GM19372 (cell line): ENCODE results near the gene CCDC185.

ENCODE experiments used
- ATAC-seq: cut with Tn5 transposase; IDR thresholded peaks from one replicate; pipeline ENCODE4 v1.9.1; 2021; ENCODE audit warnings: mild to moderate bottlenecking, low read depth, moderate library complexity; ENCODE audit not compliant: unreplicated experiment

CCDC185 gene

DNA sequence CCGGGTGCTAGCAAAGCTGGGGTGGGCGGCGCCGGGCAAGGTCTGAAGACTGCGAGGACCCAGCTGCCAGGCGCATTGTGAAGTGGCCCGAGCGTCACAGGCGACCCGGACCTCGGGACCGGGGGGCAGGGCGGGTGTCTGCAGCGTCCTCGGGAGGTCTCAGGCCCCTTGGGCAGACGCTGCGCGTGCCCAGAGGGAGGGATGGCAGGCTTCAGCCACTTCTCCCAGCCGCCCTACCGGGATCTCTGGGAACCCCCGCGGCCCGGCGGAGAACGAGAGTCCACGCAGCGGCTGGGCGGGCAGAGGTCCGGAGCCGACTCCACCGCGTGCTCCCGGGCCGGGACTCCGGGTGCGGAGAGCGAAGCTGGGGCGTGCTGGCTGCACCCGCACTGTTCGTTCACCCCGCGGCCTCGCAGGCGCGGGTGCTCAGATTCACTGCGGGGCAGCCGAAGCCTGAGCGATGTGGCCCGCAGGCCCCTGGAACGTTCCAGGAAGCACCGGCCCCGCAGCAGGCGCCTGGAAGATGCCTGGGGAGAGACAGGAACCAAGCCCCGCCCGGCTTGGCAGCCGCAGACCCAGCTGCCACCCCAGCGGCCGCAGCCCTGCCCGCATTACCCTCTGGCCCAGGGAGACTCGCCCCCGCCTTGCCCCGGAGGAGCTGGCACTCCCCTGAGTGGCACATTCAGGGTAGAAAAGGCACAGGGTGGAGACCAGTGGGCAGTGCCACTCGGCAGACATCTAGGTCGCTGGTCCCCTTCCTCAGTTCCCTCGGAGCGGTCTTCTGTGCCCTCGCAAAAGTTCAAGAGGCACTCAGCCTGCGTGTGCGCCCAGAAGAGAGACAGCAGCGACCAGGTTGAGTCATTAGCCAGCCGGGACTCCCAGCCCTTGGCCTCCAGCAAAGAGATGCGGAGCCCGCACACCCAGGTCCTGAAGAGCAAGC is at the start of gene CCDC185:
CCDC185 (plus strand) TSS at position 141 of the 940 bp plus-strand sequence; CDS start at position 202, 61 bp downstream.
- ATAC-seq = no peak

DNA sequence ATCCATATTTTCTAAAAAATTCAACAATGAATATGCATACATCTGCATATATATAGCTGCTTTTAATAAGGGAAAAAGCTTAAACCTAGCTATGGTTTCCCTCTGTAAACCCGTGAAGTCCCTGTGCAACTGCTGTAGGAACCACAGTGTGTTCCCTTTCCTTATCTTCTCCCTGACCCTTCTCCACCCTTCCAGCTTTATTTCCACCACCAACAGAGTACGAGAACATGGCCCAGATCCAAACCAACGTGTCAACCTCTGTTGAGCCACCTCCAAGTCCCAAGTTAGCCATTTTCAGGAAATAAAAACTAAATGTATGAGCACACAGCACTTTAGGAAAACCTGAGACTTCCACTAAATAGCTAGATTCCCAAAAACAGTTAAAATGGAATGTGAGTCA is 49.5 kb upstream of the CCDC185 start:
- ATAC-seq = no peak

DNA sequence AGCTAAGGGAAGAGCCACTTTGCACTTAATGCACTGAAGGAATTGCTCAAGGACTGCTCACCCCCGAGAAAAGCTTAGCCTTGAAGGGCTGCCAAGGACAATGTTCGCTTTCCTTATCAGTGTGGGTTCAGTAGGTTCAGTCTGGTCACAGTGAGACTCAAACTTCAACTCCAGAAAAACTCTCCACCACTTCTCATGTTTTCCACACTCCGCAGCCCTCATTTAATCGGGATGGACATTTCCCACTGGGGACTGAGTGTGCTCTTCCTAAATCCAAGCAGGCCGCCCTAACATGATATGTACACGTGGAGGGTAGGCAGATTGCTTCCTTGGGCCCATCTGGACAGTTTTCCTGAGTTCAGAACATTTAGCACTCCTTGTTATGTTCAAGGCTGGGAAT is 48.7 kb upstream of the CCDC185 start:
- ATAC-seq = no peak

DNA sequence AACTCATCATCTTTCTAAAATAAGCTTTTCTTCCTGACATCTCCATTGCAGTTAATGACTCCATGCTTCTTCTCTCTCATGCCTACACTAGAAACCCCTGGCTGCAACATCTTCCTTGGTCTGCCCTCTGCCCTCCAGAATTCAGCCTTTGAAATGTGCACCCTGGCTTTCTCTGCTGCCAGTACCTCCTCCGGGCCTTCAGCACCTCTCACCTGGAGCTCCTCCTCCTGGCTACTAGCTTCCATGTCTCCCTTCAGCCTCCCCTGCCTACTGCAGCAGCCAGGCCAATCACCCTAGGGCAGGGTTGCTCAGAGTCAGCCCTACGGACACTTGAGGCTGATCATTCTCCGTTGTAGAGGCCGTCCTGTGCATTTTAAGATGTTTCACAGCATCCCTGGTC is 47.5 kb upstream of the CCDC185 start:
- no peak for ATAC-seq

DNA sequence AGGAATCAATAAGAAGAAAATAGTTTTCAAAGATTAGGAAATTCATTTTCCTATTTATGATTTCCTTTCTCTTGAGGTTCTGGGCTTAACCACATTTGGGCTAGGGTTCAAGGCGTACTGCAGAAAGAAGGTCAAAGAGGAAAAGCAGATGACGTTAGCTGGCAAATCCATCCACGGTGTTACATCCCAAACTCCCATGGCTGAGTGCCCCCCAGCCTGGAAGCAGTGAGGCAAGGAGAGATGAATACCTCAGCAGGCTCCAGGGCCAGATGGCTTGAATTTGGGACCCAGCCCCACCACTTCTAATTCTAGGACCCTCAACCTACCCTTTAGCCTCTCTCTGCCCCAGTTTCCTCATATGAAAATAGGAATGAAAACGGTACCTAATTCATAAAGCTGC is 46.9 kb upstream of the CCDC185 start:
- ATAC-seq = no peak

DNA sequence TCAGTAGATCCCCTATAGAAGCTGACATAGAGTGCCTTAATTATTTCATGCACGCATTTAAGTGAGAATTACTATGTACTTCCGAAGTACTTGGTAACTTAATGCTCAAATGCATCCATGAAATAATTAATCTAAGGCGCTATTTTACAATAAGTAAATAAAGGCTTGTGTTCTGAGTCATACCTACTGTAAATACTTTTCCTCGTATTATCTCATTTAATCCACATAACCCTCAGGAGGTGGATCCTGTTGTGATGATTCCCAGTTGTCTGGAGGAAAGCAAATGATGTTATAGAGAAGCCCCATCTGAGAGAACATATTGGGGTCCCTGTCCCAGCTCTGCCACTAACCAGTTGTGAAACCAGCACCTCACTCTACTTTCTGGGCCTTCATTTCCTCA is 45.6 kb upstream of the CCDC185 start:
- no peak for ATAC-seq

DNA sequence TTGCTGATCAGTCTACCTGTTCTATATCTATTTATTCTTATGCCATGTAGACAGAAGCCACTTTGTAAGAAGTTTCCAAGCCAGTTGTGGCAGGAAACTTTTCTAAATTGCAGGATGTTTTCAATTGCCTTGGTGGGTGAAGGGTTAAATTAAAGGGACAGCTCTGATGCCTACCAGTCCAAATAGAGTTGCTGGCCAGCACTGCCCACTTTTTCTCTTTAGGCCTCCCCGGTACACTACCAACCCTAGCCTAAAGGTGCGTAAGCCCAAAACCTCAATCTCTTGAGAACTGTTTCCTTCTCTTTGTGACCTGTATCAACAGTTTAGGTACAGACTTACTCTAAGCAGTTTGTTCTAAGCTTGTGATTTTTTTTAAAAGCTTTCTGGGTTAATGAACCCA is 44.8 kb upstream of the CCDC185 start:
- ATAC-seq = no peak

DNA sequence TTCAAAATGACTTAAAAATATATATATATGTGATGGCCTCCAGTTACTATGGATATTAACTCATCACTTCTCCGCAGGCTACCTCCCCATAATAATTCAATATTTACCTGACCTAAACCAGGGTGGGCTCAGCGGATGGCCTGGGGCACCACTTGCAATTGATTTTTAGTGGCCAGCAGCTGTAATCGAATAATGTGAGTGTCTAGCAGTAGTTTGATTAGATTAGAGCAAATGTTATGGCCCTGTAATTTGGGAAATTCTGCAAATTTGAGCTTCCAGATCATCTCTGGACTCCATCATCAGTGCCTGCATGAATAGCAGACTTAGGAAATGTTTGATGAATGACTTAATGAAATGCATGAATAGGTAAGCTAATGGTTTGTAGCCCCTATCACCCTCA is 44.0 kb upstream of the CCDC185 start:
- no peak for ATAC-seq

DNA sequence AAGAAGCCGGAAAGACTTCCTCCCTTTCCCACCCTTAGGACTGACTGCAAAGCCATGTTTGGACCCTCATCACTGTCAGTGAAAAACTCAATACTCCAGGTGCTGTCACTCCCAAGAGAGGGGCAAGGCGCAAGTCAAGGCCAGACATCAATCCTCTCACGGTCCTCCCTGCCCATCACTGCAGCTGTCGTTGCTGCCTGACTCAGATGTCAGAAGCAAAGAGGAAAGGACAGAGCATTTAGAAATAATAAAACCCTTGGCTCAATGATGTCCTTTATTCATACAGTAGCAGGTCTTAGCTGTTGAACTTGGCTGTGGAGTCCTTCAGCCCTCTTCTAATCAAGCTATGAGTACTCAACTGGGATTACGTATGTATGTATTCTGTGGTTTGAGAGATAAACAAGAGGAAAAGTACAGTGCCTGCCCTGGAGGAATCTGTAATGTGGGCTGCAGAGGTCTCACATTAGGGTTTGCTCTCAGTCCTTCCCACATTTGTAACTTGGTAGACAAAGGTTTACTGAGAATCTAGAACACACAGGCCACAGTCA is 42.8 kb upstream of the CCDC185 start:
- ATAC-seq = no peak

DNA sequence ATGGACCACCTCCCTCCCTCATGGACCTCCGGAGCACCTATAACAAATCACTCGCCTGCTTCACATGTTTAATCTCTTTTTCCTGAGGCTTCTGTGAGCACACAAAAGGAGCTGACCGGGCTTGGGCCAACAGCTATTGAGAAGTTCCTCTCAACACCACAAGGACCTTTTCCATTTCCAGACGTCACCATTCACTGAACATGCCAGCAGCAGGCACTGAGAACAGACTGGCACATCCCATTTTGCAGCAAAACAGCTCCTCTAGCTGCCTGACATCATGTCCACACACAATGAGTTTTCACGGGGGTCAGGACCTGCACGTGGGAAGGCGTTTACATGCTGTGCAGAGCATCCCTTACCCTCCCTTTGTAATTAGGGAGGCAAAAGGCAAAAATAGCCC is 40.3 kb upstream of the CCDC185 start:
- no peak for ATAC-seq

DNA sequence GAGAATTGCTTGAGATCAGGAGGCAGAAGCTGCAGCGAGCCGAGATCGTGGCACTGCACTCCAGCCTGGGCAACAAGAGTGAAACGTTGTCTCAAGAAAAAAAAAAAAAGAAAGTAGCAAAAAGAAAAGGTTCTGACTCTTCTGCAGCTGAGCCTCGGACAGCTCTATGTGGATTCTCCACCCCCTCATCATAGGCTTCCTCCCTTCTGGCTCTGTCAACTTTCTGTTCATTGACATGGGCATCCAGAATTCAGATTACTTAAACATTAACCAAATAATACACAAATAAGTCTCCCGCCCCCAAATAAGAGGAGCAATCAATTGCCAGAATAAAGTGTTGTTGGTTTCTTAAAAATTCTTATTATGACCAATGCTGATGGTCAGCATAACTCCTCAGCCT is 39.3 kb upstream of the CCDC185 start:
- no peak for ATAC-seq

DNA sequence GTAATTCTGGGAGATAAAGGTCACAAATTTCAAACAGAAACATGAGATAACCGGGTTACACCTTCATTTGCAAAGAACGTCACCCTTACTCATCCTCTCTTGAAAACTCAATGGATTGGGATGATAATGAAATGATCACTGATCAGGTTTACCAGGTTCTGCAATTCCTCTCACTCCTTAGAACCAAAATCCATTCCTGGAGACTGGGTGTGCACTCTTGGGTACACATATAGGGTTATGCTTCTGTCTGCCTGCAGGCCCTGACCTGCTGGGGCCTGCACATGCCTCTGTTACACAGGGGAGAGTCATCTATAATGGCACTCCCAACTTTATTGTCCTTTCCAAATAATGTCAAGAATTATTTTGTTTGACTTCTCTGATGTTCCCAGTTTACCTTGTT is 37.5 kb upstream of the CCDC185 start:
- ATAC-seq = no peak

DNA sequence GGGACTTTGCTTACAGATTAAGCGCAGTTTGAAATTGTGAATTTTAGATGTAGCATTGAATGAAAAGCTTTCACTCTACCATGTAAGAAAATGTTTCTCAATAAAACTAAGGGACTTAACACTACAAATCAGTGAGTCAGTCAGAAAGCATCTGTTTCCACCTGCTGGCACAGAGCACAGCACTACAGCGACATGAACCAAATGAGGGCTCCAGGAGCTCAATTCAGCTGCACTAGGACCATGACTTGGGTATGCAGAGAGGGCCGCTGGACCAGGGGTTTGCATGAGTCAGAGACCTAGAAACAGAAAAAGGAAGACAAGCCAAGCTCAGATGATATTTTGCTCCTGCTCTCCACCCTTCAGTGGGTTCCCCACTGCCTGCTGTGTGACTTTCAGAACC is 34.4 kb upstream of the CCDC185 start:
- no peak for ATAC-seq

DNA sequence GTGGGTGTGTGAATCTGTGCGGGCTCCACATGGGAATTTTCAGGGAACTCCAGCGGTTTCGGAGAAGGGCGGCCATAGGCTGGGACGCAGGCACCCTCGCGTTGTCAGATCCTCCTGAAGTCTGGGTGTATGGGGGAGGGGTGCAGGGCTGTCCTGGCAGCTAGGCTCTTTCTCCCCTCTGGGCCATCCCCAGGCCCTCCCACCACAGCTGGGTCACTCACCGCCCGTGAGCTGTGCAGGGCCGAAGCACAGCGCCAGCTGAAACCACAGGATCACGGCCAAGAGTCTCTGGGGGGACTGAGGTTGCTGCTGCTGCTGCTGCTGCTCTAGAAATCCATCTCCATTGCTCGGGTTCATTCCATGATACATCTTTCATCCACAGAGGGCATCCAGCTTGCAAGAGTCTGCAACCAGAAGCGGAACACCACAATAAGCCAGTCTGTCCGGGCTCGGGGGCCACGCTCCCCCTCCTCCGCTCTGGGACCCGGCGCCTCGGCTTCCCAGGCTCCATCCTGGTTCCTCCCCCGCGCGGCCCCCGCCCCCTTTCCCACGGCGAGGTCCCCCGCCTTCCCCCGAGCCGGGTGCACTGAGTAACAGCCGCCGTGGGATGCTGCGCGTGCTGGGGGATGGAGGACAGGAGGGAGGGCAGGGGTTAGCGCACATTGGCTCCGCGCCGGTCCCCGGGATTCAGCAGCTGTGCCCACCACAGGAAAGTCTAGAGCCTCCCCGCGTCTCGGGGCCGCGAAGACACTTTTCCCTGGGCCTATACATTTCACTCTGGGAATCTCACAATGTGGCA is 30.0 kb upstream of the CCDC185 start:
- no peak for ATAC-seq

DNA sequence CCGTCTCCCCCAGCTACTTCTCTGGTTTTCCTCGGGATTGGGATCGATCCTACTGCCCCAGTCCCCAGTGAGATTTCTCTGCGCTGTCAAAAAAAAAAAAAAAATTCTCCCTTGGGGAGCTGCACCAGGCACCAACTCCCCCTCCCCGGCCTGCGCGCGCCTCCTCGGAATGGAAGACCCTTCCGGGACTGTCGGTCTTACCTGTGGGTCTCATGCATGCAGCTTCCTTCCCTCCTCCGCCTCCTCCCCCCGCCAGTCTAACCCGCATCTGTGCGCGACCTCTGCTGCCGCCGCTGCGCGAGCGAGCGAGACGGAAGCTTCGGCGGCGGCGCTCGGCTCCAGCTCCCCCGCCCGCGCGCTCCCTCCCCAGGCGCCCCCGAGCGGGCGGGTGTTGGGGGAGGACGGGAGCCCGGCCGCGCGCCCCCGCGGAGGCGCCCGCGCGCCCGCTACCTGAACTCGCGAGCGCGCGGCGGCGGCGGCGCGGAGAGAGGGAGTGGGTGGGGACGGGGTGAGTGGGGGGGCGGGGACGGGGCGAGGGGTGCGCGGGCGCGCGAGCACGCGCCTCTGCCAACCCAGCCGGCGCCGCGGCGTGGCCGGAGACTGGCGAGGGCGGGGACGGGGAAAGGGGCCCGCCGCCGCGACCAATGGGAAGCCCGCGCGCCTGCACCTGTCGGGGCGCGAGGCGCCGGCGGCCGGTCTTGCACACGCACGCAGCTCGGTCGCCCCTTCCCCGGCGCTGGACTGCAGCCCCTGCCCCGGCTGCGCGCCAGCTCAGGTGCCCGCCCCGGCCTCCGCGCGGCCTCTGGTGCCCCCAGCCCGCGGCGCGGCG is 29.1 kb upstream of the CCDC185 start, which contains the start of gene SUSD4:
SUSD4 (minus strand) TSS at position 321 of the 829 bp plus-strand sequence. CDS start 751 bp downstream, outside the sequence.
- ATAC-seq = peak; percentile 69

DNA sequence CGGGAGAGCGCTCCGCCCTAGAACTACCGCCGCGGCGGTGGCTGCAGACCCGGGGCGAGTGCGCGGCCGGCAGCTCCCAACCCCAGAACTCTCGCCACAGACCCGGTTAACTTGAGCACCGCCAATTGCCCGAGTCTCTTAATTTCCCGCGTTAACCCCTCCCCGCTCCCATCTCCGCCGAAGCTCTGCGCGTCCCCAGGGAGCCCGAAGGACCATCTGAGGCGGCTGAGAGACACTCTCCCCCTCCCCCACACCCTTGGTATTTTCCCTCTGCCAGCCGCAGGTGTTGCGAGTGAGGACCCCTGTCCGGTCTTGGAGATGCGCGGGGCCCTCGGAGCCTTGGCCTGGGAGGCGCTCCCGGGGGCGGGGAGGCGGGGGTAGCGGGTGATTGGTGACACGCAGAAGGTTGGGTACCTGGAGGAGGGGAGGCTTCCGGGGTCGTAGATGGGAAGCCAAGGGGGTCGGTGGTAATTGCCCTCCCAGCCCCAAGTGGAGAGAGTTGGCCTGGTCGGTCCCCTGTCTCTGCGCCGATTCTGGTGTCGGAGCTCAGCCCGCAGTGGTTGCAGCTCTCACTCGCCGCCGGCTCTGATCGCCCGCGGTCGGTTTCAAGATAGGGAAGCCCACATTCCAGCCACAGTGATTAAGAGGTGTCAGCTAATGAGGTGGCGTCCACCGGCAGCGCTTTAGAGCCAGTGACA is 28.4 kb upstream of the CCDC185 start:
- peak; percentile 33 for ATAC-seq

DNA sequence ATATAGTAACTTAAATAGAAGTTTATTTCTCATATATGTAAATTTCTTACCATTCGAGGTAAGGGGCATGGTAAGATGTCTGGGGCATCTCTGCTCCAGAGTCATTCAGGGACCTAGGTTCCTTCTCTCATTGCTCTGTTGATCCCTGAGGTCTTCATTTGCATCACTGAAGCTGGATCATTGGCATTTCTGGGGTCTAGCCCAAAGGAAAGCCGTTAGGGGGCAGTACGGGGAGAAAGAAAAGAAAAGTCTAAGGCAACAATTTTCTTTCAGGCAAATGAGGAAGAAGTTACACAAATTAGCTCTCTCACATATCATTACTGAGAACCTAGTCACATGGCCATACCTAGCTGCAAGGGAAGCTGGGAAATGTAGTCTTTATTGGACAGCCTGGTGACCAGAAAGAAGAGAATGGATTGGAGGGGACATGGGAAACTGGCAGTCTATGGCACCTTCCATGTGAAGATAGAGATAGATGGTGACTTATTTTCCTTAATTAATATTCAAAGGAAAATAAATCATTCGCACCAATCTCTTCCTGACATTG is 19.1 kb upstream of the CCDC185 start:
- no peak for ATAC-seq

DNA sequence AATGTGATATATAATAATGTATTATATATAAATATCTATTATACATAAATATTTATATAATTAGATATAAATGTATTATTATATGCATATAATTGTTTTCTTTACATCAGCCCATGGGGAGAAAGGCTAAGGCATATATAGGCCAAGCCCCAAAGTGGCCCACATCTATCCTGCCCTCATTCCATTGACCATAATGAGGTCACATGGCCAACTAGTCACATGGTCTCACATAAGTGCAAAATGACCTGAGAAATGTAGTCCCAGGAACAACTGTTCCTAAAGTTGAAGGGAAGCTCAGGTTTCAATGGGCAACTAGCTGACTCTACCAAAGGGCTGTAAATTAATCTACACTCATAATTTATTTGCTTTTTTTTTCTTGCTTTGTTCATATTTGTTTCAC is 14.5 kb upstream of the CCDC185 start:
- ATAC-seq = no peak

DNA sequence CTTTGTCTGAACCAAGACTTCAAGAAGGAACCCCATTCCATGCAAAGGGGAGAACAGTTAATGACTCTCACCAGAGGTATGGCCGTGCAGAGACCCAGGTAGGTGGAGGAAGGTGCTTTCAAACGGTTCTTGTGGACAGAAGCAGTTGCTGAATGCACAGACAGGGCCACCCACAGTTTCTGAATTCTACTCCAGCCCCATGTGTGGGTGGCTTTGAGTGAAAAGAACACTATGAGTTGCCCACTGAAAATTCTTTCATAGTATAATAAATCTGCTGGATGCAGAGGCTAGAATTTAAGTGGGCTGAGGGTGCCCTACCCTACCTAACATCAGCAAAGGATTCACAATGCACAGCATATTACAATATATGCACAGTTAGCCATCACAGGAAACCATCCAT is 7.2 kb upstream of the CCDC185 start:
- no peak for ATAC-seq
